RWPE1 (cell line): ENCODE results near the gene MRGPRG.

Experiments used
- CTCF ChIA-PET: fragments of 350-600 bp; sonication (Branson Sonifier 250); formaldehyde crosslinking; extraction: SDS; loops from one replicate; lab custom pipeline; 2021; lab: Yijun Ruan, JAX
- POLR2A ChIA-PET: fragments of 400-600 bp; formaldehyde crosslinking; extraction: SDS; loops from one replicate; lab custom pipeline; 2020; ENCODE audit warnings: antibody characterized with exemption; ENCODE audit not compliant: low non-redundant PET; lab: Yijun Ruan, JAX
- DNase-seq: peaks from one replicate; pipeline ENCODE4 v3.0.0; 2012; ENCODE audit warnings: low spot score
- H3K27ac ChIP-seq: fragments of 450-650 bp; 2 replicates; pipeline ENCODE4 v1.5.1; 2017
- CTCF ChIP-seq: fragments of 450-650 bp; conservative IDR thresholded peaks from 2 replicates; pipeline ENCODE4 v1.5.1; 2017; ENCODE audit warnings: low read depth, mild to moderate bottlenecking

Gene MRGPRG

DNA sequence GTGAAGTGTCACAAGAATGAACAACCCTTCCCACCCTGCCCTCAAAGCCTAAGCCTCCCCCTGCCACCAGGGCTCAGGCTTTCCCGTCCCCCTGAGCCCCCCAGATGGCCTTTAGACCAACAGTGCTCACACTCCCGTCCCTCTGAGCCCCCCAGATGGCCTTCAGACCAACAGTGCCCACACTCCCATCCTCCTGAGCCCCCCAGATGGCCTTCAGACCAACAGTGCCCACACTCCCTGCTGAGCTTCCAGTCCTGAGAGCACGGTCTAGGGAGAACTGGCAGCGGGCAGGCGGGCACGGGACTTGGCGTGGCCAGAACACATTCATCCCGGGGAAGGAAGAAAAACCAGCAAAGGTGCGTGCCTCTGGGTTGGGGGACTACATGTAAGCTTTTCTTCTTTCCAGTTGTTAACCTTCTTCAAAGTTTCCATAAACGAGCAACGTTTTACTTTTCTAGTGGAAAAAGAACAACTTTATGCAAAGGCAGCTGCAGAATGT is 2.5 kb downstream of the MRGPRG start:
- CTCF ChIA-PET = interaction anchor here (0.6 to 1.5 kb wide), 5 partner anchors 11 to 195 kb away, joined by 3 to 7 read pairs (median 5); no protein-coding TSS in a partner anchor
- TF ChIP-seq CTCF = no peak
- POLR2A ChIA-PET = no interaction called here

DNA sequence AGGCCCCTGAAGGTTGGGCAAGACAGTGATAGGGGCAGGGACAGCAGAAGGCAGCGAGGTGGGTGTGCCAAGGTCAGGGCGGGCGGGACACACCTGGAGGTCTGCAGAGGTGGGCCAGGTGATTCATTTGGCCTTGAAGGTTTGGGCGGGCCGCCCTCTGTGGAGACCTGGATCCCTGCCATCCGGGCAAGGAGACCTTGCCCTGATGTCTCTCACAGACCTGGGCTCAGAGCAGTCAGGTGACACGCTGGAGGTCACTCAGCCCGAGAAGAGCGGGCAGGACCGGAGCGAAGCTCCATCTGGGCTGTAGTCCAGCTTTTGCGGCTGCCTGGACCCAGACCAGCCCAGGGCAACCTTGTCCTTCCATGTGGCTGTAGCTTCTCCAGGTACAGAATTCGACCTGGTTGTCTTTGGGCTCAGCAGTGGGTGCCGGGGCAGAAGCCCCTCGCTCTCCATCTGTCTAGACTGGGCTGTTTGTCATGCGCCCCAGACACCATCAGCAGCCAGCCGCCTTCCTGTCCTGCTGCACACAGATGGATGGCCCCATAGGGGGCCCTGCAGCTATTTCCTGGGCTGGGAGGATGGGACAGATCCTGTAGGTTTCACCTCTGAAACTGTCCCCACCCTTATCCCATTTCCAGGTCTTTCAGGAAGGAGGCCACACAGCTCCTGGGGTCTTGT is 3.1 kb downstream of the MRGPRG start:
- TF ChIP-seq CTCF = no peak
- ChIA-PET CTCF (interaction anchor here (0.6 to 1.5 kb wide), 4 partner anchors 11 to 194 kb away, joined by 3 to 7 read pairs (median 4); no protein-coding TSS in a partner anchor), POLR2A (no interaction called here)
- no peak for DNase-seq
- H3K27ac ChIP-seq = no peak overlapping the region

More for the DNA sequence above, 2.5 kb downstream of the MRGPRG start:
- no peak overlapping the region for H3K27ac ChIP-seq
- no peak for DNase-seq

DNA sequence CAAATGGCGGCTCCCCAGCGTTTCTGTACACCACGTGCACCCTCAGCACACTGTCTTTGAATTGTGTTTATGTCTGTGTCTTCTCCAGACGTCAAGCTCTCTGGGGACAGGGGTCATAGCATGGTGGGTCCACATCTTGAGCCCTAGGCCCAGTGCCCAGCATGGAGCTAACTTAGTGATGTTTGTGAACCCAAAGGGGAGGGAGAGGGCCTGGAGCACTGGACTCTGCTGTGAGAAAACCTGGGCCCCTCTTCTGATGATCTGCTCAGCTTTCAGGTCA is 4.3 kb downstream of the MRGPRG start:
- POLR2A ChIA-PET = no interaction called here
- no peak for TF ChIP-seq CTCF
- CTCF ChIA-PET = interaction anchor here (0.5 kb wide), 1 partner anchor 199 kb away, joined by 4 read pairs; no protein-coding TSS in a partner anchor
- H3K27ac ChIP-seq = no peak overlapping the region
- DNase-seq = no peak

- no peak overlapping the region for H3K27ac ChIP-seq
- no peak for DNase-seq
- no peak for TF ChIP-seq CTCF
- CTCF ChIA-PET = interaction anchor here (0.5 kb wide), 1 partner anchor 199 kb away, joined by 4 read pairs; no protein-coding TSS in a partner anchor
- POLR2A ChIA-PET = no interaction called here
Measured at GRCh38 chr11:3213659-3214419, 4.8 kb downstream of the MRGPRG start.

DNA sequence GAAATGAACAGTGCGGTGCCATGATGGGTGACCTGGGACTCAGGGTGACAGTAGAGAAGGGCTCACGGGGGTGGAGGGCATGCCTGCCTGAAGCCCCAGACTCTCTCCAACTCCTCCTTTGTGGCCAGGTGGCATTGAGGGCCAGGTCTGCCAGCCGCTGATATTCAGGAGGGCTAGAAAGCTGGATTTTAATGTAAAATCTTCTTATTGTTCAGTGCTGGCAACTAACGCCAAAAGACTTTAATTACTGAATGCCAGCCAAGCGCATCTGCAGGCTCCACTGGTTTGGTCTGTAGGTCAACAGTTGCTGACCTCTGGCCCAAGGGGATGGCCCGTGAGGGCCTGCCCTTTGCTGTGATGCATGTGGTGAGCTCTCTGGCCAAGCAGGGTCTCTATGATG is 10.3 kb downstream of the MRGPRG start:
- no peak for TF ChIP-seq CTCF
- no peak for DNase-seq
- ChIA-PET CTCF (interaction anchor here (0.8 kb wide), 1 partner anchor 10 kb away, joined by 4 read pairs; no protein-coding TSS in a partner anchor), POLR2A (no interaction called here)
- H3K27ac ChIP-seq = no peak overlapping the region

- no peak for DNase-seq
- no peak overlapping the region for H3K27ac ChIP-seq
- TF ChIP-seq CTCF = no peak
- POLR2A ChIA-PET = interaction anchor here (1.0 kb wide), 1 partner anchor 10 kb away, joined by 3 read pairs; no protein-coding TSS in a partner anchor
- CTCF ChIA-PET = interaction anchor here (0.8 kb wide), 1 partner anchor 9 kb away, joined by 4 read pairs; no protein-coding TSS in a partner anchor
Measured at GRCh38 chr11:3207526-3208189, 11.0 kb downstream of the MRGPRG start.
